ENCODE data around the gene ARAP1. TPM values are rescaled to one million over a fixed set of nuclear protein-coding genes. Genes with fewer than 3 reads are reported as not detected.

The ARAP1 gene
- total RNA-seq, 2 experiments from 2014 or later: 77.4 to 79.6 TPM

GRCh38 chr11:72778535-72779494, 26.6 kb upstream of the ARAP1 start:
- H3K27ac Mint-ChIP-seq: no peak overlapping the region
- no peaks in the 10 kb centered on the region for H3K9me3 Mint-ChIP-seq
- H3K36me3 Mint-ChIP-seq: no peaks in the 10 kb centered on the region
- no peak overlapping the region for H3K4me3 Mint-ChIP-seq
- H3K27me3 Mint-ChIP-seq: no peaks in the 10 kb centered on the region
- CTCF ChIA-PET: interaction anchor here (0.6 to 2.8 kb wide), 5 partner anchors 14 to 397 kb away, joined by 3 to 7 read pairs (median 4); partner anchors contain the start of gene STARD10
- POLR2A ChIA-PET: no interaction called here
- no peak for DNase-seq
- H3K4me1 Mint-ChIP-seq (ENCODE audit: low read depth): peaks cover 25% of the 10 kb centered on the region
- intact Hi-C loops (cut with micrococcal nuclease): no loop called here

- DNase-seq: no peak
- H3K4me1 Mint-ChIP-seq (ENCODE audit: low read depth): peaks cover 22% of the 10 kb centered on the region
- H3K36me3 Mint-ChIP-seq: no peaks in the 10 kb centered on the region
- intact Hi-C loops (cut with micrococcal nuclease): no loop called here
- H3K27ac Mint-ChIP-seq: no peak overlapping the region
- ChIA-PET POLR2A (no interaction called here), CTCF (interaction anchor here (1.0 to 2.8 kb wide), 3 partner anchors 15 to 53 kb away, joined by 4 to 7 read pairs (median 4); partner anchors contain the start of gene STARD10)
- H3K4me3 Mint-ChIP-seq: no peak overlapping the region
- H3K27me3 Mint-ChIP-seq: no peaks in the 10 kb centered on the region
- no peaks in the 10 kb centered on the region for H3K9me3 Mint-ChIP-seq
Observed at GRCh38 chr11:72777755-72778278, 25.6 kb upstream of the ARAP1 start.

DNA sequence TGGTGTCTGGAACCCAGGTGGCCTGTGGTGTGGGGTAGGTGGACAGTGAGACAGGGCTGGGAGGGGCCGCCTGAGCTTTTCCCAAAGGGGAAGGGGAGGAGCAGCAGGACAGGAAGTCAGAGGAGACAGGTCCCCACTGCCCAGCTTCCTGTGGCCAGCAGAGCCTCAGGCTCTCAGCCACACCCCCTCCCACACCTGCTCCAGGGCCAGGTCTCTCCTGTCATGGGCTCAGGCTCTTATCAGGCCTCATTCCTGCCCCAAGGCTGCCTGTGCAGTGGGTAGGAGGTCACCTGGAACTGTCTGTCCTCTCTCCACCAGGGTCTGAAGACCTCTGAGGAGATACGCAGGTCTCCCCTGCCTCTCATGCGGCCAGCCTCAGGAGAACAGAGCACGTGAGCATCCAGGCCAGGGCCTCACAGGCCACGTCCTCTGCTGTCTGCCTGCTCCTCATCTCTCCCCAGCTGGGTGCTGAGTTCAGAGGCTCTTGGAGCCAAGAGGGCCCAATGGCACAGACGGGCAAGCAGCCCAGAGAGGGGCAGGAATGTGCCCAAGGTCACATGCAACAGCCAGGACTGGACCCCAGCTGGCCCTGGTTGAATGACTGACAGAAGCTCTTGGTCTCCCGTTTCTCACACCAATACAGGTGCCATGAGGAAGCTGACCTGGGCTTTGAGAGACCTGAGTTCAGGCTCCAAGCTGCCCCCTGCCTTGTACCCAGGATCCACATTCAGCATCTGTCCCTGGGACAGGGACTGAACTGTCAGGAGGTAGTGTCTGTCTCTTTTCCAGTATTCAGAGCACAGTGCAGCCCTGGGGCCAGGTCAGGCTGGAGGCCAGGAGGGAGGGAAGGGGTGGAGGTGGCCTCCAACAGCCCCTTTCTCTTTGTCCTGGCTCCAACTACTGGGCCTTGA, 24.9 kb upstream of the ARAP1 start:
- Mint-ChIP-seq H3K4me1 (ENCODE audit: low read depth) (peaks cover 14% of the 10 kb centered on the region), H3K4me3 (no peak overlapping the region), H3K36me3 (no peaks in the 10 kb centered on the region), H3K27me3 (no peaks in the 10 kb centered on the region), H3K9me3 (no peaks in the 10 kb centered on the region), H3K27ac (no peak overlapping the region)
- POLR2A ChIA-PET: interaction anchor here (0.5 kb wide), 1 partner anchor 1235 kb away, joined by 4 read pairs; no protein-coding TSS in a partner anchor
- CTCF ChIA-PET: interaction anchor here (1.5 to 2.8 kb wide), 2 partner anchors 16 to 52 kb away, joined by 5 to 7 read pairs; no protein-coding TSS in a partner anchor
- intact Hi-C loops (cut with micrococcal nuclease): no loop called here
- no peak for DNase-seq

GRCh38 chr11:72776117-72776843, 24.1 kb upstream of the ARAP1 start:
- DNase-seq: no peak
- Mint-ChIP-seq H3K27me3 (no peaks in the 10 kb centered on the region), H3K27ac (no peak overlapping the region), H3K4me3 (no peak overlapping the region), H3K9me3 (no peaks in the 10 kb centered on the region), H3K4me1 (ENCODE audit: low read depth) (peaks cover 11% of the 10 kb centered on the region), H3K36me3 (no peaks in the 10 kb centered on the region)
- intact Hi-C loops (cut with micrococcal nuclease): no loop called here
- POLR2A ChIA-PET: interaction anchor here (0.5 kb wide), 1 partner anchor 1236 kb away, joined by 4 read pairs; no protein-coding TSS in a partner anchor
- CTCF ChIA-PET: interaction anchor here (1.0 to 2.8 kb wide), 4 partner anchors 16 to 51 kb away, joined by 4 to 7 read pairs (median 4); partner anchors contain the start of gene STARD10

DNA sequence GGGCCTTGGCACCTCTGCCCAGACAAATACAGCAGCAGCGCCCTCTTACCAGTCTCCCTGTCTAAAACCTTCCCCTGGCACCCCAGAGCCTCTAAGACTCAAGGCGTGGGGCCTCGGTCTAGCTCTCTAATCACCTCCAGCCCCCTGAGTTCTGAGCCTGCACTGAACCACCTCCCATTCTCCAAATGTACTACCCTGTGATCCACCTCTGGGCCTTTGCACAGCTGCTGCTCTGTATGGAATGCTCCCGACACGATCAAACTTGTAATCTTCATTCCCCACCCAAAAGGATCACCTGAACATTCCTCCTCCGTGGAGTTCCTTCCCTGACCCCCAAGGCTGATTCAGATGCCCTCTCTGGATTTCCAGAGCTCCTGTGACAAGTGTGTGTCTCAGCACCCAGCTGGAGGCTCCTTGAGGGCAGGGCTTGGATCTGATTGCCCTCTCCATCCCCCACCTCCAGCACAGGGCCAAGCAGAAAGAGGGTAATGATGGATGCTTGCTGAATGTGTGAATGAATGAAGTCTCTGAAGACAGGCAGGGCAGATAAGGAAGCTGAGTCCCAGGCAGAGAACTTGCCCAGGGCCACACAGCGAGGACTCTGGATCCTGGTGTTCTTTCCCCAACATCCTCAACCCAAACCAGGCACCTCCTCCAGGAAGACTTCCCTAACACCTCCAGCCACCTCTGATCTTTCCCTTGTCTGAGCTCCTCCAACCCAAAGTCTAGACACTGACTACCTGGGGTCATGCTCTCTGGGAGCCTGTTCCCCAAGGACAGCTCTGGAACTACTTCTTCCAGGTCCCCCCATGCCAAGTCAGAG, 23.3 kb upstream of the ARAP1 start:
- Mint-ChIP-seq H3K4me1 (ENCODE audit: low read depth) (peaks cover 6% of the 10 kb centered on the region), H3K4me3 (no peak overlapping the region), H3K27me3 (no peaks in the 10 kb centered on the region), H3K27ac (no peak overlapping the region), H3K36me3 (no peaks in the 10 kb centered on the region), H3K9me3 (no peaks in the 10 kb centered on the region)
- DNase-seq: no peak
- ChIA-PET POLR2A (interaction anchor here (0.5 kb wide), 1 partner anchor 21 kb away, joined by 3 read pairs; no protein-coding TSS in a partner anchor), CTCF (interaction anchor here (1.0 to 1.7 kb wide), 3 partner anchors 18 to 50 kb away, joined by 4 to 5 read pairs (median 4); partner anchors contain the start of gene STARD10)
- intact Hi-C loops (cut with micrococcal nuclease): no loop called here

DNA sequence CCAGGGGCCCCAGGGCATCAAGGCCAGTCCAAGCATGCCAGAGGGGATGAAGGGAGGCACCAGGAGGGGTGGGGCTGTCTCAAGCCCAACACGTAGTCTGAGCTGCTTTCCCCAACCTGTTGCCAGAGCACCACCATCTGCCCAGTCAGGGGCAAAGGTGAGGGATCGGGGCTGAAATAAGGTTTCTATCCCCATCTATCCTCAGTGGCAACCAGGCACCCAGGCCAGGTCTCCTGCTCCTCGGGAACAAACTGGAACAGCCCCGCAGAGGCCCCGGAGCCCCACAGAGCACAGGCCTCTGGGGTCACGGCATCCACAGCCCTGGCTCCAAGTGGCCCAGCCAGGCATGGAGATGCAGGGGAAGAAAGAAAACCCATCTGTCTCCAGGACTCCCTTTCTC, 22.3 kb upstream of the ARAP1 start:
- ChIA-PET POLR2A (no interaction called here), CTCF (no interaction called here)
- intact Hi-C loops (cut with micrococcal nuclease): no loop called here
- no peaks in the 10 kb centered on the region for H3K9me3 Mint-ChIP-seq
- H3K4me3 Mint-ChIP-seq: no peak overlapping the region
- no peaks in the 10 kb centered on the region for H3K27me3 Mint-ChIP-seq
- H3K4me1 Mint-ChIP-seq (ENCODE audit: low read depth): peaks cover under 1% of the 10 kb centered on the region
- no peak overlapping the region for H3K27ac Mint-ChIP-seq
- H3K36me3 Mint-ChIP-seq: no peaks in the 10 kb centered on the region
- no peak for DNase-seq

DNA sequence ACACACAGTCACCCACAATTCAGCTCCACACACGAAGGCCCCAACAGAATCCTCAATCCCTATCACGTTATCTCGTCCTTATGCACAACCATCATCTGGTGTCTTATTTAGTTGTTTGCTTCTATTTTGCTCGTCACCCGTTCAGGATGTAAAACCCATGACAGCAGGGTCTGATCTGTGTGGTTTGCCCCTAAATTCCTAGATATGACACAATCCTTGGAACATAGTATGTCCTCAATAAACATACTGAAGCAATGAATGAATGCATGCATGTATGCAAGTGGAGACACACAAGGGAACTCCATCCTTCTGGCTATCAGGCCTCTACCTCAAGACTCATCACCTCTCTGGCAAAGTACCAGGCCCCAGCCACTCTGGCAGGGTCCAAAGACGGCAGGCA, 21.5 kb upstream of the ARAP1 start:
- Mint-ChIP-seq H3K4me3 (no peak overlapping the region), H3K4me1 (ENCODE audit: low read depth) (no peaks in the 10 kb centered on the region), H3K27me3 (no peaks in the 10 kb centered on the region), H3K27ac (no peak overlapping the region), H3K36me3 (no peaks in the 10 kb centered on the region), H3K9me3 (no peaks in the 10 kb centered on the region)
- DNase-seq: no peak
- intact Hi-C loops (cut with micrococcal nuclease): no loop called here
- CTCF ChIA-PET: no interaction called here
- POLR2A ChIA-PET: no interaction called here

- no peaks in the 10 kb centered on the region for H3K36me3 Mint-ChIP-seq
- H3K27ac Mint-ChIP-seq: no peak overlapping the region
- H3K4me1 Mint-ChIP-seq (ENCODE audit: low read depth): no peaks in the 10 kb centered on the region
- CTCF ChIA-PET: no interaction called here
- no peak for DNase-seq
- no peaks in the 10 kb centered on the region for H3K9me3 Mint-ChIP-seq
- no peak overlapping the region for H3K4me3 Mint-ChIP-seq
- POLR2A ChIA-PET: no interaction called here
- intact Hi-C loops (cut with micrococcal nuclease): no loop called here
- no peaks in the 10 kb centered on the region for H3K27me3 Mint-ChIP-seq
Observed at GRCh38 chr11:72773291-72773690, 21.1 kb upstream of the ARAP1 start.

DNA sequence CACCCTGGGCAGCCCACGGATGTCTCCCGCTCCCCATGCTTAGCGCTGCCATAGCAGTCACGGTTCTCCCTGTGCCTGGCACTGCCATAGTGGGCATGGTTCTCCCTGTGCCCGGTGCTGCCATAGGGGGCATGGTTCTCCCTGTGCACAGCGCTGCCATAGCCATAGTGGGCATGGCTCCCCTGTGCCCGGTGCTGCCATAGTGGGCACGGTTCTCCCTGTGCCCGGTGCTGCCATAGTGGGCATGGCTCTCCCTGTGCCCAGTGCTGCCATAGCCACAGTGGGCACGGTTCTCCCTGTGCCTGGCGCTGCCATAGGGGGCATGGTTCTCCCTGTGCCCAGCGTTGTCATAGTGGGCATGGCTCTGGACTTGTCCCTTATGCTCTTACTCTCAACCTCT, 19.9 kb upstream of the ARAP1 start:
- no peaks in the 10 kb centered on the region for H3K27me3 Mint-ChIP-seq
- DNase-seq: no peak
- POLR2A ChIA-PET: interaction anchor here (0.6 kb wide), 1 partner anchor 36 kb away, joined by 3 read pairs; no protein-coding TSS in a partner anchor
- no peak overlapping the region for H3K27ac Mint-ChIP-seq
- H3K4me1 Mint-ChIP-seq (ENCODE audit: low read depth): no peaks in the 10 kb centered on the region
- intact Hi-C loops (cut with micrococcal nuclease): no loop called here
- no peaks in the 10 kb centered on the region for H3K36me3 Mint-ChIP-seq
- CTCF ChIA-PET: interaction anchor here (0.6 to 1.7 kb wide), 3 partner anchors 21 to 298 kb away, joined by 3 to 6 read pairs (median 3); no protein-coding TSS in a partner anchor
- no peaks in the 10 kb centered on the region for H3K9me3 Mint-ChIP-seq
- no peak overlapping the region for H3K4me3 Mint-ChIP-seq

DNA sequence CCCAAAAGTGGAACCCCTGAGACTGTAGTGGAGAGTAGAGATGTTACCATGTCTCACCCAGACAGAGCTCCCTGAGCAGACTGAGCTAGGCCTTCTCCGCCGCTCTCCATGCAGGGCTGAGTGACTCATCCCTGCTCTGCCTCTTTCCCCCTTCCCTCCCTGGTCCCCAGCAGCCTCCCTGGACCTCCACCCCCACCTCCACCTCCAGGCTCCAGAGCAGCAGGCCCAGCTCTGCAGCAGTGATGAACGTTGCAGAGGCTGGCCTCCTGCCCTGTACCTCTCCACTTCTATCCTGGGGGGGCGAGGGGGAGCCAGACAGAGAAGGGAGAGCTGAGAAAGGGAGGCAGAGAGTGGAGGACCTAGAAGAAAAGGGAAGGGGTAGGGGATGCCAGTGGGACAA, 19.3 kb upstream of the ARAP1 start:
- Mint-ChIP-seq H3K4me3 (no peak overlapping the region), H3K9me3 (no peaks in the 10 kb centered on the region), H3K27me3 (no peaks in the 10 kb centered on the region), H3K36me3 (no peaks in the 10 kb centered on the region), H3K27ac (no peak overlapping the region), H3K4me1 (ENCODE audit: low read depth) (no peaks in the 10 kb centered on the region)
- DNase-seq: no peak
- intact Hi-C loops (cut with micrococcal nuclease): no loop called here
- POLR2A ChIA-PET: interaction anchor here (0.6 kb wide), 2 partner anchors 20 to 60 kb away, joined by 3 read pairs; no protein-coding TSS in a partner anchor
- CTCF ChIA-PET: interaction anchor here (0.6 to 1.7 kb wide), 3 partner anchors 22 to 299 kb away, joined by 3 to 6 read pairs (median 3); no protein-coding TSS in a partner anchor

All from activated CD4-positive, alpha-beta memory T cell treated with anti-CD3 and anti-CD28 coated beads for 36 hours (primary cell).